Measurements from ENCODE around the gene HSP90AB1. TPM values are rescaled to one million over a fixed set of nuclear protein-coding genes. Genes with fewer than 3 reads are reported as not detected.

The HSP90AB1 gene
- total RNA-seq, 1 donor from 2014 or later, result 509 TPM

GRCh38 chr6:44225579-44226325 is 21.1 kb upstream of the HSP90AB1 start:
- peaks cover 11% of the 10 kb centered on the region for H3K36me3 Mint-ChIP-seq (ENCODE audit: unreplicated experiment)
- H3K4me1 Mint-ChIP-seq (ENCODE audit: unreplicated experiment), result peaks cover 77% of the 10 kb centered on the region
- H3K4me3 Mint-ChIP-seq (ENCODE audit: unreplicated experiment), result peak overlapping the region; percentile 42
- no peaks in the 10 kb centered on the region for H3K9me3 Mint-ChIP-seq (ENCODE audit: unreplicated experiment)
- DNase-seq (ENCODE audit: extremely low spot score, unreplicated experiment), result no peak
- H3K27ac Mint-ChIP-seq (ENCODE audit: unreplicated experiment), result peak overlapping the region; percentile 70
- TF ChIP-seq, protein P1, sequence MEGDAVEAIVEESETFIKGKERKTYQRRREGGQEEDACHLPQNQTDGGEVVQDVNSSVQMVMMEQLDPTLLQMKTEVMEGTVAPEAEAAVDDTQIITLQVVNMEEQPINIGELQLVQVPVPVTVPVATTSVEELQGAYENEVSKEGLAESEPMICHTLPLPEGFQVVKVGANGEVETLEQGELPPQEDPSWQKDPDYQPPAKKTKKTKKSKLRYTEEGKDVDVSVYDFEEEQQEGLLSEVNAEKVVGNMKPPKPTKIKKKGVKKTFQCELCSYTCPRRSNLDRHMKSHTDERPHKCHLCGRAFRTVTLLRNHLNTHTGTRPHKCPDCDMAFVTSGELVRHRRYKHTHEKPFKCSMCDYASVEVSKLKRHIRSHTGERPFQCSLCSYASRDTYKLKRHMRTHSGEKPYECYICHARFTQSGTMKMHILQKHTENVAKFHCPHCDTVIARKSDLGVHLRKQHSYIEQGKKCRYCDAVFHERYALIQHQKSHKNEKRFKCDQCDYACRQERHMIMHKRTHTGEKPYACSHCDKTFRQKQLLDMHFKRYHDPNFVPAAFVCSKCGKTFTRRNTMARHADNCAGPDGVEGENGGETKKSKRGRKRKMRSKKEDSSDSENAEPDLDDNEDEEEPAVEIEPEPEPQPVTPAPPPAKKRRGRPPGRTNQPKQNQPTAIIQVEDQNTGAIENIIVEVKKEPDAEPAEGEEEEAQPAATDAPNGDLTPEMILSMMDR (IDR thresholded peaks at IDR 0.05), result no peak
- H3K27me3 Mint-ChIP-seq (ENCODE audit: unreplicated experiment), result no peaks in the 10 kb centered on the region

GRCh38 chr6:44226368-44227147 is 20.3 kb upstream of the HSP90AB1 start:
- Mint-ChIP-seq H3K9me3 (ENCODE audit: unreplicated experiment) (no peaks in the 10 kb centered on the region), H3K4me3 (ENCODE audit: unreplicated experiment) (peak overlapping the region; percentile 40), H3K27ac (ENCODE audit: unreplicated experiment) (peak overlapping the region; percentile 70), H3K27me3 (ENCODE audit: unreplicated experiment) (no peaks in the 10 kb centered on the region), H3K36me3 (ENCODE audit: unreplicated experiment) (peaks cover 17% of the 10 kb centered on the region), H3K4me1 (ENCODE audit: unreplicated experiment) (peaks cover 75% of the 10 kb centered on the region)
- no peak for DNase-seq (ENCODE audit: extremely low spot score, unreplicated experiment)
- TF ChIP-seq, protein P1 (IDR thresholded peaks at IDR 0.05), result no peak

DNA sequence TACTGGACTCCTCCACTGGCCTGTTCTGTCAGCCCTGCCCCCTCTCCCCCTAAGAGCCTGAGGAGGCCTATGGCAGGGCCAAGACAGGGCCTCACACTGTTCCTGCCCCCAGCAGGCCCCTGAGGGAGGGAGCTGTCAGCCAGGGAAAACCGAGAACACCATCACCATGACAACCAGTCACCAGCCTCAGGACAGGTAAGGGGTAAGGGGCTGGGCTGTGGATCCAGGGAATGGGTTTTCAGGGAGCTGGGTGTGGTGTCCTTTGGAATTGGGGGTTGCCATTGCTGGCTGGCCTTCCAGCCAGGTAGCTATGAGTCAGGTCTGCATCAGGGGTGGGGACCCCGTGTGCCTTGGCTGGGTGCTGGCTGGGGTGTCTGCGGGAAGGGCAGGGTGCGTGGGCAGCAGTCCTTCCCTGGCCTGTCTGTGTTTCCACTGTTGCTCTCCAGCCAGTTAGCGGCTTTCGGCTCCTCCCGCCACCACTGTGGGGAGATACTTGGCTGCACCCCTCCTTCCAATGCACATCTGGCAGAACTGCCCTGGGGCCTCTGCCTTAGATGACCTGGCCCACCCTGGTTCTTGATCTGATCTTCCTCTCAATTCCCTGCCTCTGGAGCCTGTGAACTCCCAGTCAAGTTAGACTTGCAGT is 19.6 kb upstream of the HSP90AB1 start:
- H3K4me3 Mint-ChIP-seq (ENCODE audit: unreplicated experiment), result no peak overlapping the region
- H3K27ac Mint-ChIP-seq (ENCODE audit: unreplicated experiment), result no peak overlapping the region
- TF ChIP-seq, protein P1 (IDR thresholded peaks at IDR 0.05), result no peak

GRCh38 chr6:44228031-44228430 is 18.9 kb upstream of the HSP90AB1 start:
- TF ChIP-seq, protein P1 (IDR thresholded peaks at IDR 0.05), result no peak
- H3K4me1 Mint-ChIP-seq (ENCODE audit: unreplicated experiment), result peaks cover 67% of the 10 kb centered on the region
- H3K27ac Mint-ChIP-seq (ENCODE audit: unreplicated experiment), result peak overlapping the region; percentile 38
- peaks cover 28% of the 10 kb centered on the region for H3K36me3 Mint-ChIP-seq (ENCODE audit: unreplicated experiment)
- H3K9me3 Mint-ChIP-seq (ENCODE audit: unreplicated experiment), result no peaks in the 10 kb centered on the region
- DNase-seq (ENCODE audit: extremely low spot score, unreplicated experiment), result no peak
- no peaks in the 10 kb centered on the region for H3K27me3 Mint-ChIP-seq (ENCODE audit: unreplicated experiment)
- H3K4me3 Mint-ChIP-seq (ENCODE audit: unreplicated experiment), result no peak overlapping the region

More for the DNA sequence above, 19.6 kb upstream of the HSP90AB1 start:
- Mint-ChIP-seq H3K9me3 (ENCODE audit: unreplicated experiment) (no peaks in the 10 kb centered on the region), H3K36me3 (ENCODE audit: unreplicated experiment) (peaks cover 22% of the 10 kb centered on the region), H3K27me3 (ENCODE audit: unreplicated experiment) (no peaks in the 10 kb centered on the region), H3K4me1 (ENCODE audit: unreplicated experiment) (peaks cover 69% of the 10 kb centered on the region)
- DNase-seq (ENCODE audit: extremely low spot score, unreplicated experiment), result no peak

Data from osteocyte (in vitro differentiated cells).